ENCODE data around the gene TIMM21. TPM values are rescaled to one million over a fixed set of nuclear protein-coding genes. Genes with fewer than 3 reads are reported as not detected.

Gene TIMM21
- total and polyA plus RNA-seq, 2 of the 13 experiments (the other 11 are each of a cell fraction or from before 2014, with no cell fraction given): 29.6 to 62.3 TPM

DNA sequence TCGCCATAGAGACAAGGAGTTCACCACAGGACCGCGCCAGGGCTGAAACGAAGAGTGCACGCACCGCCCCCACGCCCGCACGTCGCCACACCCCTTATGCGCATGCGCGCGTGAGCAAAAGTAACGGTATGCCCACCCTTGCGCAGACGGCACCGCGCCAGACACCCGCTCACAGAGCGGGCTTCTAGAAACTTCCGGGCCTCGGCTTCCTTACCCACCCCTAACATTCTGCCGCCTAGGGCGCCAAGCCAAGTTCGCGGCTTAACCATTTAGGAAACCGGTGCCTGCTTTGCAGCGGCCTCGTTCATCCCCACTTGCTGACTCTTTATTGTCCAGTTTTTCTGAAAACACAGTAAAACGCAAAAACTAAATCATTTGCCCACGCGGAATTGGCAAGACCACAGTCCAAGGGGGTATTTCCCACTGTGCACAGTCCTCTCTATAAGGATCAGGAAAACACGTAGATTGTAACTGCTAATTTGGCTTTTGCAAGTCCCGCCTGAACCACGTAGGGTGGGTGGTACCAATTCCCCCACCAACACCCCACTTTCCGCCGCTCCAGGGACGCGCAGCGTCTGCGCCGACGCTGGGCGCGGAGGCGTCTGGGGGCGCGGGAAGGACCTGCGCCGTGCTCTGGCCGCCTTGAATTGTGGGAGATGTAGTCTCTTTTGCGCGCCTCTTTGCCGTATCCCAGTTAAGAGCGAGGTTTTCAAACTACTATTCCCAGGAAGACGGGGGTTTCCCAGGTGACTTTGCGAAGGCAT is at the start of gene TIMM21, which contains the start of gene FBXO15 (continued):
- TF ChIP-seq ZNF30 (CRISPR knock-in tag; IDR thresholded peaks at IDR 0.05) (no peak), POLR2AphosphoS2 (IDR thresholded peaks at IDR 0.05; ENCODE audit: low read depth, low read length) (no peak), RFX1 (IDR thresholded peaks at IDR 0.05) (peak; percentile 86), KLF6 (CRISPR knock-in tag; IDR thresholded peaks at IDR 0.05) (peak; percentile 91), BCL6 (CRISPR knock-in tag; IDR thresholded peaks at IDR 0.05) (peak; percentile 30; the same call in 1 of the 2 replicates), FOXC1 (CRISPR knock-in tag; IDR thresholded peaks at IDR 0.05; ENCODE audit: borderline replicate concordance) (peak; percentile 94), ZNF180 (CRISPR knock-in tag; IDR thresholded peaks at IDR 0.05; ENCODE audit: borderline replicate concordance, low read depth) (no peak), PHF5A (CRISPR knock-in tag; IDR thresholded peaks at IDR 0.05; ENCODE audit: low read depth, unreplicated experiment) (peak; percentile 86), CHCHD3 (CRISPR knock-in tag; IDR thresholded peaks at IDR 0.05) (no peak), GTF2F1 (IDR thresholded peaks at IDR 0.05; ENCODE audit: low read length) (no peak), HNF4A (CRISPR knock-in tag; IDR thresholded peaks at IDR 0.05) (peak; percentile 11; the same call in 1 of the 2 replicates), KDM5A (IDR thresholded peaks at IDR 0.05; ENCODE audit: borderline replicate concordance, low read length) (no peak; the same call in 1 of the 2 replicates), KLF16 (CRISPR knock-in tag; IDR thresholded peaks at IDR 0.05) (peak in 1 of 2 experiments; percentile 72; a peak in 2 of 4 replicates), MTA3 (CRISPR knock-in tag; IDR thresholded peaks at IDR 0.05) (no peak), ZSCAN29 (CRISPR knock-in tag; conservative IDR thresholded peaks at IDR 0.05) (peak; percentile 57; the same call in 1 of the 2 replicates), TBX2 (CRISPR knock-in tag; IDR thresholded peaks at IDR 0.05; ENCODE audit: borderline replicate concordance) (peak; percentile 70; the same call in 1 of the 2 replicates), ZFP41 (CRISPR knock-in tag; IDR thresholded peaks at IDR 0.05; ENCODE audit: borderline replicate concordance) (no peak)
- TF ChIP-seq, protein P1, sequence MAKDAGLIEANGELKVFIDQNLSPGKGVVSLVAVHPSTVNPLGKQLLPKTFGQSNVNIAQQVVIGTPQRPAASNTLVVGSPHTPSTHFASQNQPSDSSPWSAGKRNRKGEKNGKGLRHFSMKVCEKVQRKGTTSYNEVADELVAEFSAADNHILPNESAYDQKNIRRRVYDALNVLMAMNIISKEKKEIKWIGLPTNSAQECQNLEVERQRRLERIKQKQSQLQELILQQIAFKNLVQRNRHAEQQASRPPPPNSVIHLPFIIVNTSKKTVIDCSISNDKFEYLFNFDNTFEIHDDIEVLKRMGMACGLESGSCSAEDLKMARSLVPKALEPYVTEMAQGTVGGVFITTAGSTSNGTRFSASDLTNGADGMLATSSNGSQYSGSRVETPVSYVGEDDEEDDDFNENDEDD (CRISPR knock-in tag; IDR thresholded peaks at IDR 0.05; ENCODE audit: borderline replicate concordance): peak; percentile 90
- TF ChIP-seq, protein P2, sequence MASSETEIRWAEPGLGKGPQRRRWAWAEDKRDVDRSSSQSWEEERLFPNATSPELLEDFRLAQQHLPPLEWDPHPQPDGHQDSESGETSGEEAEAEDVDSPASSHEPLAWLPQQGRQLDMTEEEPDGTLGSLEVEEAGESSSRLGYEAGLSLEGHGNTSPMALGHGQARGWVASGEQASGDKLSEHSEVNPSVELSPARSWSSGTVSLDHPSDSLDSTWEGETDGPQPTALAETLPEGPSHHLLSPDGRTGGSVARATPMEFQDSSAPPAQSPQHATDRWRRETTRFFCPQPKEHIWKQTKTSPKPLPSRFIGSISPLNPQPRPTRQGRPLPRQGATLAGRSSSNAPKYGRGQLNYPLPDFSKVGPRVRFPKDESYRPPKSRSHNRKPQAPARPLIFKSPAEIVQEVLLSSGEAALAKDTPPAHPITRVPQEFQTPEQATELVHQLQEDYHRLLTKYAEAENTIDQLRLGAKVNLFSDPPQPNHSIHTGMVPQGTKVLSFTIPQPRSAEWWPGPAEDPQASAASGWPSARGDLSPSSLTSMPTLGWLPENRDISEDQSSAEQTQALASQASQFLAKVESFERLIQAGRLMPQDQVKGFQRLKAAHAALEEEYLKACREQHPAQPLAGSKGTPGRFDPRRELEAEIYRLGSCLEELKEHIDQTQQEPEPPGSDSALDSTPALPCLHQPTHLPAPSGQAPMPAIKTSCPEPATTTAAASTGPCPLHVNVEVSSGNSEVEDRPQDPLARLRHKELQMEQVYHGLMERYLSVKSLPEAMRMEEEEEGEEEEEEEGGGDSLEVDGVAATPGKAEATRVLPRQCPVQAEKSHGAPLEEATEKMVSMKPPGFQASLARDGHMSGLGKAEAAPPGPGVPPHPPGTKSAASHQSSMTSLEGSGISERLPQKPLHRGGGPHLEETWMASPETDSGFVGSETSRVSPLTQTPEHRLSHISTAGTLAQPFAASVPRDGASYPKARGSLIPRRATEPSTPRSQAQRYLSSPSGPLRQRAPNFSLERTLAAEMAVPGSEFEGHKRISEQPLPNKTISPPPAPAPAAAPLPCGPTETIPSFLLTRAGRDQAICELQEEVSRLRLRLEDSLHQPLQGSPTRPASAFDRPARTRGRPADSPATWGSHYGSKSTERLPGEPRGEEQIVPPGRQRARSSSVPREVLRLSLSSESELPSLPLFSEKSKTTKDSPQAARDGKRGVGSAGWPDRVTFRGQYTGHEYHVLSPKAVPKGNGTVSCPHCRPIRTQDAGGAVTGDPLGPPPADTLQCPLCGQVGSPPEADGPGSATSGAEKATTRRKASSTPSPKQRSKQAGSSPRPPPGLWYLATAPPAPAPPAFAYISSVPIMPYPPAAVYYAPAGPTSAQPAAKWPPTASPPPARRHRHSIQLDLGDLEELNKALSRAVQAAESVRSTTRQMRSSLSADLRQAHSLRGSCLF (CRISPR knock-in tag; IDR thresholded peaks at IDR 0.05; ENCODE audit: borderline replicate concordance): 0 out of 2 replicates have a peak, but pooled peaks have one; percentile 83
- TF ChIP-seq, protein P3, sequence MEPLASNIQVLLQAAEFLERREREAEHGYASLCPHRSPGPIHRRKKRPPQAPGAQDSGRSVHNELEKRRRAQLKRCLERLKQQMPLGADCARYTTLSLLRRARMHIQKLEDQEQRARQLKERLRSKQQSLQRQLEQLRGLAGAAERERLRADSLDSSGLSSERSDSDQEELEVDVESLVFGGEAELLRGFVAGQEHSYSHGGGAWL (CRISPR knock-in tag; IDR thresholded peaks at IDR 0.05): peak; percentile 52; the same call in 1 of the 2 replicates
- TF ChIP-seq, protein P4, sequence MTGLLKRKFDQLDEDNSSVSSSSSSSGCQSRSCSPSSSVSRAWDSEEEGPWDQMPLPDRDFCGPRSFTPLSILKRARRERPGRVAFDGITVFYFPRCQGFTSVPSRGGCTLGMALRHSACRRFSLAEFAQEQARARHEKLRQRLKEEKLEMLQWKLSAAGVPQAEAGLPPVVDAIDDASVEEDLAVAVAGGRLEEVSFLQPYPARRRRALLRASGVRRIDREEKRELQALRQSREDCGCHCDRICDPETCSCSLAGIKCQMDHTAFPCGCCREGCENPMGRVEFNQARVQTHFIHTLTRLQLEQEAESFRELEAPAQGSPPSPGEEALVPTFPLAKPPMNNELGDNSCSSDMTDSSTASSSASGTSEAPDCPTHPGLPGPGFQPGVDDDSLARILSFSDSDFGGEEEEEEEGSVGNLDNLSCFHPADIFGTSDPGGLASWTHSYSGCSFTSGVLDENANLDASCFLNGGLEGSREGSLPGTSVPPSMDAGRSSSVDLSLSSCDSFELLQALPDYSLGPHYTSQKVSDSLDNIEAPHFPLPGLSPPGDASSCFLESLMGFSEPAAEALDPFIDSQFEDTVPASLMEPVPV (CRISPR knock-in tag; IDR thresholded peaks at IDR 0.05): 0 out of 2 replicates have a peak, but pooled peaks have one; percentile 39

Data from HepG2 (cell line).